ENCODE data around the gene THAP8.
"Not testable (repeated sequence)": the region's sequence is repeated elsewhere in the genome, so short reads cannot be mapped to it uniquely, and the experiment has no call there.

Gene THAP8

GRCh38 chr19:36068810-36069499, 14.9 kb upstream of the THAP8 start:
- not testable (repeated sequence) for DNase-seq (ENCODE audit: low read depth in 1 of 2, low spot score in 1 of 2)

DNA sequence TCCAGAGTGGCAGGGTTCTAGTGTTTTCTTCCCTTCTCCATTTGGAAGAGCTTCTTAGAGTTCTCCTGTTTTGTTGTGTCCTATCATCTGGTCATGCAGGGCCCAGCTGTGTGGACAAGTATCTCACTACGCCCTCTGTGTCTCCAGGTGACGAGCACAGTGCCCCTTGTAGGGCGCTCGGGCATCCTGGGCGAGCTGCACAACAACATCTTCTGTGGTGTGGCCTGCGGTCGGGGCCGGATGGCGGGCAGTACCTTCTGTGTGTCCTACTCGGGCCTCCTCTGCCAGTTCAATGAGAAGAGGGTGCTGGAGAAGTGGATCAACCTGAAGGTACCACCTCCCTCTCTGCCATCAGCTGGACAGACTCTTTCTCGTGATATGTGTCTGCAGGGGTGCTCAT, 13.6 kb upstream of the THAP8 start:
- DNase-seq (ENCODE audit: low read depth in 1 of 2, low spot score in 1 of 2): no peak

DNA sequence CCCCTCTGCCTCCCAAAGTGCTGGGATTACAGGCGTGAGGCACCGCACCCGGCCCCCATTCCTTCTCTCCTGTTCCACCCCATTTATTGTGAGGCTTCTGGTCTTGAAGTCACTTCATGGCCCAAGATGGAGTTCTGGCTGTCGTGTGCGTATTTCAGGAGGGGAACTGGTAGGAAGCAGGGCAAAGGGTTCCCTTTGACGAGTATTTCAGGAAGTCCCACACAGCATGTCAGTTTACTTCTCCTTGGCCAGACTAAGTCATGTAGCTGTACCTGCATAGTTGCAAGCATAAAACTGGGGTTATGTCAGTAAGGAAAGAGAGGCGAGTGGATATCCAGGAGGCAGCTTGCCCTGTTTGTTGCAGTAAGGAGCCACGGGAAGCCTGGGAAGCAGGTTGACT, 10.7 kb upstream of the THAP8 start:
- DNase-seq (ENCODE audit: low read depth in 1 of 2, low spot score in 1 of 2): no peak

GRCh38 chr19:36061367-36061766, 7.3 kb upstream of the THAP8 start:
- no peak for DNase-seq (ENCODE audit: low read depth in 1 of 2, low spot score in 1 of 2)

- peak in 1 of 2 donors; percentile 7 for DNase-seq (ENCODE audit: low read depth in 1 of 2, low spot score in 1 of 2)
Observed at GRCh38 chr19:36060430-36060829, 6.3 kb upstream of the THAP8 start.

DNA sequence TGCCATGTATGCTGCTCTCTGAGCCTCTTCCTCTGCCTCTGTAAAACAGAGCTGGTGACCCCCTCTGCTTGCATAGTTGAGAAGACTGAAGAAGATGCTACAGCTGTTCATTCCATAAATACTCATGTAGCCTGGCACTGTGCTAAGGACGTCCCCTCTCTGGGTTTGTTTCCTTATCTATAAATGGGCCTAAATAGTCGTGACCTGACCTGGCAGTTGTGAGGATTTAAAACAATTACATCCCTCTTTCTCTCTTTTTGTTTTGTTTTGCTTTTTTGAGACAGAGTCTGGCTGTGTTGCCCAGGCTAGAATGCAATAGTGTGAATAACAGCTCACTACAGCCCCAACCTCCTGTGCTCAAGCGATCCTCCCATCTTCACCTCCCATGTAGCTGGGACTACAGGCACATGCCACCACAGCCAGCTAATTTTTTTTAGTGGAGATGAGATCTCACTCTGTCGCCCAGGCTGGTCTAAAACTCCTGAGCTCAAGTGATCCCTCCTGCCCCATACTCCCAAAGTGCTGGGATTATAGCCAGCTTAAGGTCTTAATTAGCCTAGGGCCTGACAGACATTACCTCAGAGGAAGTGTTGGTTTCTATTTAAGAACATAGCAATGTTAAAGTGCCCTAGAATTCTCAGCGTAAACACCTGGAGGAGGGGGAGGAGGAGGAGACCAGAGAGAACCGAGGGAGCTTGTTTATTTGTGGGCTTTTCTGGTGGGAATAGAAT, 5.3 kb upstream of the THAP8 start:
- DNase-seq (ENCODE audit: low read depth in 1 of 2, low spot score in 1 of 2): no peak

- no peak for DNase-seq (ENCODE audit: low read depth in 1 of 2, low spot score in 1 of 2)
Observed at GRCh38 chr19:36058481-36059179, 4.5 kb upstream of the THAP8 start.

GRCh38 chr19:36054733-36055686, 925 bp upstream of the THAP8 start, which contains the start of gene WDR62:
TSS of gene WDR62 (plus strand) at chr19:36054897. CDS start at chr19:36054972, 75 bp downstream.
- DNase-seq (ENCODE audit: low read depth in 1 of 2, low spot score in 1 of 2): peak; percentile 91 to 94

DNA sequence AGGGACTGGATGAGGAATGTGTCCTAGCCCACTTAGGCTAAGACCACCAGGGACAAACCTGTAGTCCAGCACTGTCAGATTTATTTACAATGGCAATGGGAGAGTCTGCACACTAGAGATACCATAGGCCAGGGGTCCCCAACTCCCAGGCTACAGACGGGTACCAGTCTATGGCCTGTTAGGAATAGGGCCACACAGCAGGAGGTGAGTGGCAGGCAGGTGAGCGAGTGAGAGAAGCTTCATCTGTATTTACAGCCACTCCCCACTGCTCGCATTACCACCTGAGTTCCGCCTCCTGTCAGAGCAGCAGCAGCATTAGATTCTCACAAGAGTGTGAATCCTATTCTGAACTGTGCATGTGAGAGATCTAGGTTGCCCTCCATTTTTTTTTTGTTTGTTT, 2.4 kb downstream of the THAP8 start:
- DNase-seq (ENCODE audit: low read depth in 1 of 2, low spot score in 1 of 2): no peak

DNA sequence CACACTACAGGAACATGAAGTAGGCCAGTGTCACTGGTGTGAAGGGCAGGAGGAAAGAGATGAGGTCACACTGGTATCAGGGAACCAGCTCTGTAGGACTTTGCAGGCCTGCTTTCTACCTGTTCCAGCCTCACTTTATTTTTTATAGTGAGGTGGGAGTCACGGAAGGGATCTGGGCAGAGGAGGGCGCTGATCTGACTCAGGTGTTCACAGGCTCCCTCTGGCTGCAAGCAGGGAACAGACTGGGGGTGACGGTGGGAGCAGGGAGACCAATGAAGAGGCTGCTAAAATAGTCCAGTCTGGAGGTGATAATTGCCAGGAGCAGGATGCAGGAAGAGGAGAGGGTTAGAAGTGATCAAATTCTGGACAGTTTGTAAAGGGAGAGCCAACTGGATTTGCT, 2.8 kb downstream of the THAP8 start:
- DNase-seq (ENCODE audit: low read depth in 1 of 2, low spot score in 1 of 2): no peak

GRCh38 chr19:36049080-36049698, 4.9 kb downstream of the THAP8 start:
- DNase-seq (ENCODE audit: low read depth in 1 of 2, low spot score in 1 of 2): no peak

DNA sequence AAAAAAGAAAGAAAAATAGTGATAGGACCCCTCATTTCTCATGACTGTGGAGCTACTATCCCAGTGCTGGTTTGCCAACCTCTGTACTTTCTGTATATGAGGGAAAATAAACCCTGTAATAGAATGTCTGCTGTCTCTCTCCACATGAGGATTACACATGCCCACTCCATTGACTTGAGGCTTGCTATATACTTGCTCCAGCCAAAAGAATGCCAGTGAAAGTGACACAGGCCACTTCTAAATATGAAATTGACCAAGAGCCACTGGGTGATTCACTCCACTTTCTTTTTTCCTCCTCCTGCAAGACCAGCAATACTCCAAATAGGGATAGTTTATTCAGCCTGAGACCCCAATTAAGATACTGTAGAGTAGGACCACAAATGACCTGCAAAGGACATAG, 6.2 kb downstream of the THAP8 start:
- no peak for DNase-seq (ENCODE audit: low read depth in 1 of 2, low spot score in 1 of 2)

- DNase-seq (ENCODE audit: low read depth in 1 of 2, low spot score in 1 of 2): no peak
Observed at GRCh38 chr19:36046443-36047050, 7.5 kb downstream of the THAP8 start.

GRCh38 chr19:36043952-36044351, 10.1 kb downstream of the THAP8 start:
- DNase-seq (ENCODE audit: low read depth in 1 of 2, low spot score in 1 of 2): no peak

DNA sequence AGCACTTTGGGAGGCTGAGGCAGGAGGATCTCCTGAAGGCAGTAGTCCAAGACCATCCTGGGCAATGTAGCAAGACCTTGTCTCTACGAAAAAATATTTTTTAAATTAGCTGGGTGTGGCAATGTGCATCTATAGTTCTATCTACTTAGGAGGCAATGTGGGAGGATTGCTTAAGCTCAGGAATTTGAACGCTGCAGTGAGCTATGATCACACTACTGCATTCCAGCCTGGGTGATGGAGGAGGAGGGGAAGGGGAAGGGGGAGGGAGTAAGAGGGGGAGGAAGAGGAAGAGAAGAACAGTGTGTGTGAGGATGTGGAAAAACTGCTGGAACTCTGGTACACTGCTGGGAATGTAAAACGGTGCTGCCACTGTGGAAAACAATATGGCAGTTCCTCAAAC, 12.3 kb downstream of the THAP8 start:
- DNase-seq (ENCODE audit: low read depth in 1 of 2, low spot score in 1 of 2): no peak

- not testable (repeated sequence) for DNase-seq (ENCODE audit: low read depth in 1 of 2, low spot score in 1 of 2)
Observed at GRCh38 chr19:36041092-36041491, 13.0 kb downstream of the THAP8 start.

GRCh38 chr19:36040495-36040894, 13.6 kb downstream of the THAP8 start:
- no peak for DNase-seq (ENCODE audit: low read depth in 1 of 2, low spot score in 1 of 2)

GRCh38 chr19:36032251-36033104, 21.6 kb downstream of the THAP8 start, which contains the start of gene CLIP3:
TSS of gene CLIP3 (minus strand) at chr19:36032873. CDS start at chr19:36032357, 516 bp downstream.
- peak in 1 of 2 donors; percentile 34 for DNase-seq (ENCODE audit: low read depth in 1 of 2, low spot score in 1 of 2)

DNA sequence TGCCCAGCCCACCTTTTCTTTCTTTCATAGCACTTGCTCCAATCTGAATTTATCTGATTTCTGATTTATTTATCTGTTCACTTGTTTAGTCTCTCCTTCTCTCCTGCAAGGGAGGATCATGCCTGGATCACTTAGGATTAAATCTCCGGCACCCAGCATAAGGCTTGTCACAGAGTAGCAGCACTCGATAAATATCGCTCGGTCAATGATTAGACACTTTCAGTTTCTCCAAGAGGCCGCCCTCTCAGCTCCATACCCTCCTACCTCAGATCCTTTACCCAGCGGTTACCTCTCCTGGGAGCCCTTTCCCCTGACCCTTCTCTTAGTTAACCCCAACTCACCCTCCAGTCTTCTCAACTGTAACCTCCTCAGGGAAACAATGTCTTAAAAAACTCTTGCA, 22.8 kb downstream of the THAP8 start:
- no peak for DNase-seq (ENCODE audit: low read depth in 1 of 2, low spot score in 1 of 2)

Measured in stimulated activated CD4-positive, alpha-beta T cell treated with anti-CD3 and anti-CD28 coated beads, Interleukin-15, amount 100 ng/mL, for 1 hour (primary cell).